IPS-18c (cell line): ENCODE results near the gene LONP2.

ENCODE experiments used
- H3K4me3 ChIP-seq: 2 replicates; pipeline ENCODE4 v1.7.0; 2013; ENCODE audit warnings: low read depth, mild to moderate bottlenecking, low read length, moderate library complexity; ENCODE audit not compliant: insufficient read depth
- H3K9me3 ChIP-seq: one replicate; pipeline ENCODE4 v1.6.1; 2013; ENCODE audit warnings: mild to moderate bottlenecking, low read length, moderate library complexity; ENCODE audit not compliant: control insufficient read depth, insufficient read depth

LONP2 gene

GRCh38 chr16:48317026-48317425 is 72.9 kb downstream of the LONP2 start:
- no peak overlapping the region for H3K4me3 ChIP-seq
- peaks cover 4% of the 10 kb centered on the region for H3K9me3 ChIP-seq

- Histone ChIP-seq H3K4me3 (no peak overlapping the region), H3K9me3 (peaks cover 1% of the 10 kb centered on the region)
These were observed 73.7 kb downstream of the LONP2 start for GRCh38 chr16:48317614-48318315.

- Histone ChIP-seq H3K4me3 (no peak overlapping the region), H3K9me3 (no peaks in the 10 kb centered on the region)
These were observed 74.5 kb downstream of the LONP2 start for GRCh38 chr16:48318630-48319029.

DNA sequence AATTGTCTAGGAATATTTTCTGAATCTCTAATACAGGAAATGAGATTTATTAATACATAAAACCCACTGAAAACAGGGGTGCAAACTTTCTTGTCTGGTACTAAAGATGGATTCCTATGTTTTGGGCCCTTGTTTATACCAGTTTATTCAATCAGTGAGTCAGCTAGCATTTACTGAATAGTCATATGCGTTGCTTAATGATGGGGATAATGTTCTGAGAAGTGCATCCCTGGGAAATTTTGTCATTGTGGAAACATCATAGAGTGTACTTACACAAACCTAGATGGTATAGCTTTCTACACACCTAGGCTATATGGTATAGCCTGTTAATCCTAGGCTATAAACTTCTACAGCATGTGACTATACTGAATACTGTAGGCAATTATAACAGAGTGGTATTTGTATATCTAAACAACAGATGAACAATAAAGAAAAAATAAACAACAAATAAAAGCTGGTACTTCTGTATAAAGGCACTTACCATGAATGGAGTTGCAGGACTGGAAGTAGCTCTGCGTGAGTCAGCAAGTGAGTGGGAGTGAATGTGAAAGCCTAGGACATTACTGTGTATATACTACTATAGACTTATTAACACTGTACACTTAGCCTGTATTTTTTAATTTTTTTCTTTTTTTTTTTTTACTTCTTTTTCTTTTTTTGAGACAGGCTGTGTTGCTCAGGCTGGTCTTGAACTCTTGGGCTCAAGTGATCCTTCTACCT is 77.4 kb downstream of the LONP2 start:
- Histone ChIP-seq H3K9me3 (no peaks in the 10 kb centered on the region), H3K4me3 (no peak overlapping the region)

- Histone ChIP-seq H3K4me3 (no peak overlapping the region), H3K9me3 (no peaks in the 10 kb centered on the region)
These were observed 80.0 kb downstream of the LONP2 start for GRCh38 chr16:48323783-48324775.

DNA sequence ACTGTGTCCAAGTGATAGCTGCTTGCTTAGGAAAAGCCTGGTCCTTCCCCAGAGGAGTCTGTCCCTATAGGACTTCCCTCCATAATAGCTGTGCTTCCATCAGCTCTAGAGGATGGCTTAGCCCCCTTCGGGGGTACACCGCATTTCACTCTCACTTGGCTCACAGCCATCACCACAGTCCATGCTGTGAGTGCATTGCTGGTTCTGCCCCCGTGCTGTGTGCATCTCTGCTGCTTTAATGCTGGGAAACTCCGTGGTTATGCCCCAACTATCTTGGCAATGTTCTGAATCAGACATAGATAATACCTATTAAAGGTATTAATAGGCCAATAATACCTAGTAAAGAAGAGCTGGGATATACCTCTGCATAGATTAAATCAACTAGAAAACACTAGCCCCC is 82.8 kb downstream of the LONP2 start:
- Histone ChIP-seq H3K9me3 (no peaks in the 10 kb centered on the region), H3K4me3 (no peak overlapping the region)

DNA sequence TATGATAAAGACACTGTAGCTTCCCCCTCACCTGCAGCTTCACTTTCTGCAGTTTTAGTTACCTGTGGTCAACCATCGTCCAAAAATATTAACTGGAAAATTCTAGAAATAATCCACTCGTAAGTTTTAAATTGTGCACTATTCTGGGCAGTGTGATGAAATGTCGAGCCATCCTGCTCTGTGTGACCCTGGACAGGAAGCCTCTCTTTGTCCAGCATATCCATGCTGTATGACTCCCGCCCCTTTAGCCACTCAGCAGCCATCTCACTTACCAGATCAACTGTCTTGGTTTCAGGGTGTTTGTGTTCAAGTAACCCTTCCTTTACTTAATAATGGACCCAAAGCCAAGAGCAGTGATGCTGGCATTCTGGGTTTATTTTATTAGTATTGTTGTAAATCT is 85.0 kb downstream of the LONP2 start:
- H3K4me3 ChIP-seq = no peak overlapping the region
- H3K9me3 ChIP-seq = no peaks in the 10 kb centered on the region

GRCh38 chr16:48330189-48330840 is 86.2 kb downstream of the LONP2 start:
- no peak overlapping the region for H3K4me3 ChIP-seq
- no peaks in the 10 kb centered on the region for H3K9me3 ChIP-seq

- no peak overlapping the region for H3K4me3 ChIP-seq
These were observed 86.7 kb downstream of the LONP2 start for GRCh38 chr16:48330841-48331192.

DNA sequence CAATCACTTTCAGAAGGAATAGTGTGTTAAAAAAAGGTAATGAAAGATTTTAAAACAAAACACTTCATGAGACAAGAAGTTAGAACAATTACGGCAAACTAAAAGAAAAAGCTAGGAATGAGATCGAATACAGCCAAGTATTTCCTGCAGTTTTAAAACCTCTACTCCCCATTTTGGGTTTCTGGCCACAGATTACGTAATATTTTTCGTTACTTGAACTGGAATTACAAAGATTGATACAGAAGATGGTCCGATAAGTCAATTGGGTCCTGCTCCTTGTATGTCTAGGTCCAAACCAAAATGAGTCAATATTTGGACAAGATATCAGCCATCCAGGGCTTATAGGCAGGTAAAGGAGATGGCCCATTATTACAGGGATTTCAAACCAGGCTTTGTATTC is 88.9 kb downstream of the LONP2 start:
- Histone ChIP-seq H3K4me3 (no peak overlapping the region), H3K9me3 (no peaks in the 10 kb centered on the region)

More at GRCh38 chr16:48330841-48331192, 86.7 kb downstream of the LONP2 start:
- H3K9me3 ChIP-seq = no peaks in the 10 kb centered on the region

DNA sequence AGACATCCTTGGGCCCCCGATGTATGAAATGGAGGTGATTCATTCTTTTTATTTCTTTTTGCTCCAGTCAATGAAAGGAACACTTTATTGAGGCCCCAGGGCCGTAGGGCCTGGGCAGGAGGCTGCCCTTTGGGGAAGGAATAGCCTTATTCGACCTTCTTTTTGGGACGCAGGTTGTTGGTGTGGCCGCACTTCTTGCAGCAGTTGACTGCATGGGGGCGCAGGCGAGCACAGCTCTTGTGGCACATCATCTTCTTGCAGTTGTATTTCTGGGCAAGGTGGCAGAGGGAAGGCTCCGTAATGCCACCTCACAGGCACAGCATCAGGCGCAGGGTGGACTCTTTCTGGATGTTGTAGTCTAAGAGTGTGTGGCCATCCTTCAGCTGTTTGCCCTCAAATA is 90.2 kb downstream of the LONP2 start:
- no peak overlapping the region for H3K4me3 ChIP-seq
- H3K9me3 ChIP-seq = no peaks in the 10 kb centered on the region

GRCh38 chr16:48335961-48336360 is 91.9 kb downstream of the LONP2 start:
- no peak overlapping the region for H3K4me3 ChIP-seq
- no peaks in the 10 kb centered on the region for H3K9me3 ChIP-seq

GRCh38 chr16:48340054-48340453 is 96.0 kb downstream of the LONP2 start:
- no peak overlapping the region for H3K4me3 ChIP-seq
- no peaks in the 10 kb centered on the region for H3K9me3 ChIP-seq

DNA sequence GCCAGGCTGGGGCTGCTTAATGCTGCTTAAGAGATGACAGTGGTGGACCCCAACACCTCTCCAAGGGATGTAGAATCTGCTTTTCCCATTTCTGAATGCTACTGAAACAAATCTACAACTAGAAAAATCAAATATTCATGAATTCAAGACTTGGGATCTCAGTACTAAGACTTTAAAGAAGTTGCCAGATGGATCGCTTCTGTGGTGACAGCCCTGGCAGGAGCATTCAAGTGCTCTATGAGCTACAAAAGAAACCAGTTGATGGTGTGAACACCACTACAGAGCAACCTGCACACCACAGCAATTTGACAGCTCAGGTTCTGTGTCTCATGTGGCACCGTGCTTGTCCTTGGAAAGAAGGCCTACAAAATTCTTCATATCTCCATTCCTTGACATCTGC is 98.5 kb downstream of the LONP2 start:
- Histone ChIP-seq H3K4me3 (no peak overlapping the region), H3K9me3 (no peaks in the 10 kb centered on the region)

DNA sequence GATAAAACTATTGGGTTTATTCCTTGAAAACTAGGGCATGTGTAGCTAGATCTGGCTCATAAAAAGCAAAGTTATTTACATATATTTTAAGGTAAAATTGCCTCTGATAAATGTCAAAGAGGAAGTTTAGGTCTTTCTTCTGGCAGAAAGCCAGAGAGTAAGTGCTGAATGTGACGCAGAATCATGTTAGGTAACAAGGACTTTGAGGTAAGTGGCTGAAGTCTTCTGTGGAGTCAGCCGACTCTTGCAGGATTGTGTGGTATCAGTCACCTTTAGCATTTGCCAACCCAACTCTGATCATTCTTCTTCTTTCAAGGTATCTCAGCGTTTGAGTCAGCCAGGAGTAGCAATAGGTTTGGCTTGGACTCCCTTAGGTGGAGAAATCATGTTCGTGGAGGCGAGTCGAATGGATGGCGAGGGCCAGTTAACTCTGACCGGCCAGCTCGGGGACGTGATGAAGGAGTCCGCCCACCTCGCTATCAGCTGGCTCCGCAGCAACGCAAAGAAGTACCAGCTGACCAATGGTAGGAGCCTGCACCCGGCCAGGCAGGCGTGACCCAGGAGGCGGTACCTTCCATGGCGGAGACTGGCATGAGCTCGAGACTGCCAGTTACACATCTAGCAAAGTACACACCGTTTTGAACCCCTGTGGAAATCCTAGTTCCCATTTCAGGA is 103.2 kb downstream of the LONP2 start:
- Histone ChIP-seq H3K4me3 (no peak overlapping the region), H3K9me3 (no peaks in the 10 kb centered on the region)

GRCh38 chr16:48347980-48348379 is 103.9 kb downstream of the LONP2 start:
- no peaks in the 10 kb centered on the region for H3K9me3 ChIP-seq

GRCh38 chr16:48350736-48351135 is 106.6 kb downstream of the LONP2 start:
- H3K9me3 ChIP-seq = no peaks in the 10 kb centered on the region
- no peak overlapping the region for H3K4me3 ChIP-seq

More at GRCh38 chr16:48347980-48348379, 103.9 kb downstream of the LONP2 start:
- no peak overlapping the region for H3K4me3 ChIP-seq
